22Rv1 (cell line): ENCODE measurements around the gene ZNF337.

Source experiments
- ZFX ChIP-seq: fragments of 450-650 bp; IDR thresholded peaks from 2 replicates; pipeline ENCODE4 v1.6.1; 2017; ENCODE audit warnings: antibody characterized with exemption, borderline replicate concordance
- TF ChIP-seq, protein P1 (sequence below): fragments of 450-650 bp; IDR thresholded peaks from 2 replicates; pipeline ENCODE4 v1.5.1; 2017; ENCODE audit warnings: mild to moderate bottlenecking

DNA sequence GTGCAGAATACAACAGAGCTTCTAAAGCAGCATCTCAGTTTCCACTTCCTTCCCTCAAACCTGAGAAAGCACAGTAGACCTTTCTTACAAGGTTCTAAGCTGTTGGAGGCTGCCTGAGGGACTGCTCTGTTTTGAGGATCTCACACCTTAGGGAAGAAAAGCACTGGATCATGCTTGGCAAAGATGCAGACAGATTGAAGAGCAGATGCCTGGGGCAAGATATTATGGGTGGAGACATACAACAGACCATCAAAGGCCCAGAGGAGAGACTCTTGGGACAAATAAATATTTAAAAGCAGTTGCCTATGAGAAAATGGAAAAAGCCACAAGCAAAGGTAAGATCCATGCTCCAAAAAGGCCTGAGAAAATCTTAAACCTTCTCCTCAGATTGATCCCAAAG, 6.2 kb downstream of the ZNF337 start:
- TF ChIP-seq, protein P1, sequence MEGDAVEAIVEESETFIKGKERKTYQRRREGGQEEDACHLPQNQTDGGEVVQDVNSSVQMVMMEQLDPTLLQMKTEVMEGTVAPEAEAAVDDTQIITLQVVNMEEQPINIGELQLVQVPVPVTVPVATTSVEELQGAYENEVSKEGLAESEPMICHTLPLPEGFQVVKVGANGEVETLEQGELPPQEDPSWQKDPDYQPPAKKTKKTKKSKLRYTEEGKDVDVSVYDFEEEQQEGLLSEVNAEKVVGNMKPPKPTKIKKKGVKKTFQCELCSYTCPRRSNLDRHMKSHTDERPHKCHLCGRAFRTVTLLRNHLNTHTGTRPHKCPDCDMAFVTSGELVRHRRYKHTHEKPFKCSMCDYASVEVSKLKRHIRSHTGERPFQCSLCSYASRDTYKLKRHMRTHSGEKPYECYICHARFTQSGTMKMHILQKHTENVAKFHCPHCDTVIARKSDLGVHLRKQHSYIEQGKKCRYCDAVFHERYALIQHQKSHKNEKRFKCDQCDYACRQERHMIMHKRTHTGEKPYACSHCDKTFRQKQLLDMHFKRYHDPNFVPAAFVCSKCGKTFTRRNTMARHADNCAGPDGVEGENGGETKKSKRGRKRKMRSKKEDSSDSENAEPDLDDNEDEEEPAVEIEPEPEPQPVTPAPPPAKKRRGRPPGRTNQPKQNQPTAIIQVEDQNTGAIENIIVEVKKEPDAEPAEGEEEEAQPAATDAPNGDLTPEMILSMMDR, result no peak
- TF ChIP-seq ZFX, result no peak
